Dendritic cell treated with granulocyte-macrophage colony-stimulating factor and Interleukin-4, amounts not matched to agents 40 ng/mL and 50 ng/mL, for 4 days (primary cell): ENCODE results near the gene GRIP2.

Experiments used
- H3K27ac Mint-ChIP-seq: one replicate; pipeline ENCODE4 v1.8.0; 2022; ENCODE audit warnings: mild to moderate bottlenecking, mixed read lengths
- H3K27me3 Mint-ChIP-seq: one replicate; pipeline ENCODE4 v1.8.0; 2022; ENCODE audit warnings: mild to moderate bottlenecking, mixed read lengths
- H3K36me3 Mint-ChIP-seq: one replicate; pipeline ENCODE4 v1.8.0; 2022; ENCODE audit warnings: low read depth, mixed read lengths
- H3K4me1 Mint-ChIP-seq: one replicate; pipeline ENCODE4 v1.8.0; 2022; ENCODE audit warnings: low read depth, mixed read lengths
- H3K4me3 Mint-ChIP-seq: one replicate; pipeline ENCODE4 v1.8.0; 2022; ENCODE audit warnings: mild to moderate bottlenecking, moderate library complexity, mixed read lengths
- H3K9me3 Mint-ChIP-seq: one replicate; pipeline ENCODE4 v1.8.0; 2022; ENCODE audit warnings: mixed read lengths
- intact Hi-C: fragments of 100-400 bp; cut with micrococcal nuclease; formaldehyde crosslinking; loops from one replicate; pipeline ENCODE4 v1.15.0; 2022

GRIP2 gene

DNA sequence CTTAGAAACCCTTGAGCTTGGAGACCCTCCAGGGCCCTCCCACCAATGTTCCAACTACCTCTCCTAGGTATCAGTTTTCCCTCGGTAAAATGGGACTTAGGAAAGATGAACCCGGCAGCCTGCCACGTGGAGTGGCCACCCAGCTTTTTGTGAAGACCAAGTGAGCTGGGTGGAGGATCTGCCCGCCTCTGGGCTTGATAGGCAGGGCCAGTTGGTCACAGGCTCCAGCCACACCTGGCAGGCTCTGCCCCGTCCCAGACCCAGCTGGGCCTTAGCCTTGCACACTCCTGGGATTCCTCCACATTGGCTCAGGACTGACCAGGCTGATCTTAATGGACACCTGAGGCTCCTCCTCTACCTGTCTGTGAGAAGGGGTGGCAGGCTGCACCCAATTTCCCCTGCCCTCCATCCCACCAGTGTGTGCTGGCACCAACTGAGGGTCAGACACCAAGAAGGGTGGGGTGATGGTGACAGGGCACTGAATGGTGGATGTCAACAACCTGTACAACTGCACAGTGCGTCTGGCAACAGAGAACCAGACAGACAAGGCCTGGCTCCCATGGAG lies 761 bp upstream of the GRIP2 start:
- no peaks in the 10 kb centered on the region for H3K4me1 Mint-ChIP-seq
- no peak overlapping the region for H3K27ac Mint-ChIP-seq
- no peaks in the 10 kb centered on the region for H3K36me3 Mint-ChIP-seq
- intact Hi-C loops = no loop called here
- no peaks in the 10 kb centered on the region for H3K27me3 Mint-ChIP-seq
- H3K4me3 Mint-ChIP-seq = no peak overlapping the region
- H3K9me3 Mint-ChIP-seq = no peaks in the 10 kb centered on the region

- no peak overlapping the region for H3K27ac Mint-ChIP-seq
- H3K27me3 Mint-ChIP-seq = peaks cover 1% of the 10 kb centered on the region
- no peaks in the 10 kb centered on the region for H3K9me3 Mint-ChIP-seq
- H3K4me3 Mint-ChIP-seq = no peak overlapping the region
- H3K36me3 Mint-ChIP-seq = no peaks in the 10 kb centered on the region
- no peaks in the 10 kb centered on the region for H3K4me1 Mint-ChIP-seq
- intact Hi-C loops = no loop called here
These were observed 779 bp downstream of the GRIP2 start for GRCh38 chr3:14539384-14539741.

- no peaks in the 10 kb centered on the region for H3K9me3 Mint-ChIP-seq
- H3K36me3 Mint-ChIP-seq = no peaks in the 10 kb centered on the region
- H3K27ac Mint-ChIP-seq = no peak overlapping the region
- peaks cover 5% of the 10 kb centered on the region for H3K27me3 Mint-ChIP-seq
- intact Hi-C loops = no loop called here
- H3K4me3 Mint-ChIP-seq = no peak overlapping the region
- H3K4me1 Mint-ChIP-seq = no peaks in the 10 kb centered on the region
These were observed 1.6 kb downstream of the GRIP2 start for GRCh38 chr3:14538451-14539088.

DNA sequence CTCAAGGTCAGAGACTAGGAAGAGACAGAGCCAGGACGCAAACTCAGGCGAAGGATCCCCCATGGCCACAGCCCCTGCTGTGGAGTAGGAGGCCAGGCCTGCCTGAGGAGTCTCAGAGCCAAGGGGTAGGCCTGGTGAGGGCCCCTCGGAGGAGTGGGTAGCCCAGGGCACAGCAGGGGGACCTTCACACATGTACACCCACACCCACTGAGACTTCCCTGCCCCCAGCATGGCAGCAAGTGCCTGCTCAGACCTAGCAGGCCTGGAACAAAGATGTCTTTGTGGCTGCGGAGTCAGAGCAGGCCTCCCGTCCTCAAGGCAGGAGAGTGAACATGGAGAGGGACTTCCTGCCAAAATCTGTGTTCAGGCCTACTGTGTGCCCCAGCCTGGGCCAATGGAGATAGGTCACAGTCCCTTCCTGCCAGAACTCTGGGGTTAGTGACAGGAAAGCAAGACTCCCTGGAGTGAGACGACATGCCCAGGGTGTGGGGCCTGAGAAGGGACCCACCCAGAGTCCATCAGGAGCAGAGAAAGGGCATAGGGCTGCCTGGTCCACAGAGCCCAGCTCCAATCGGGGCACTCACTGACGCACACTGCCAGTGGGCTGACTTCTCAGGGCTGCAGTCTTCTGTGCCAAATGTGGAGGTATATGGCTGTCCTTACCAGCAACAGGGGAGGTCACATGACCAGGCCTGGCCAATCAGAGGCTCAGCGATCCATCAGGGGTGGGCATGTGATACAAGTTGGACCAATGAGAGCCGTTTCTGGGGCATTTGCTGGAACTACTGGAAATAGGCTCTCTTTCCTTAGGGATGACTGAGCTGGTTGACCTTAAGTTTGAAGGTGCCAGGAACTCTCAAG lies 2.3 kb downstream of the GRIP2 start:
- no peaks in the 10 kb centered on the region for H3K9me3 Mint-ChIP-seq
- H3K27ac Mint-ChIP-seq = no peak overlapping the region
- H3K4me1 Mint-ChIP-seq = no peaks in the 10 kb centered on the region
- no peaks in the 10 kb centered on the region for H3K36me3 Mint-ChIP-seq
- H3K27me3 Mint-ChIP-seq = peaks cover 9% of the 10 kb centered on the region
- intact Hi-C loops = no loop called here
- H3K4me3 Mint-ChIP-seq = no peak overlapping the region

- no peak overlapping the region for H3K4me3 Mint-ChIP-seq
- intact Hi-C loops = no loop called here
- no peaks in the 10 kb centered on the region for H3K4me1 Mint-ChIP-seq
- H3K27me3 Mint-ChIP-seq = peaks cover 10% of the 10 kb centered on the region
- H3K9me3 Mint-ChIP-seq = no peaks in the 10 kb centered on the region
- H3K27ac Mint-ChIP-seq = no peak overlapping the region
- H3K36me3 Mint-ChIP-seq = no peaks in the 10 kb centered on the region
These were observed 3.1 kb downstream of the GRIP2 start for GRCh38 chr3:14536837-14537589.

DNA sequence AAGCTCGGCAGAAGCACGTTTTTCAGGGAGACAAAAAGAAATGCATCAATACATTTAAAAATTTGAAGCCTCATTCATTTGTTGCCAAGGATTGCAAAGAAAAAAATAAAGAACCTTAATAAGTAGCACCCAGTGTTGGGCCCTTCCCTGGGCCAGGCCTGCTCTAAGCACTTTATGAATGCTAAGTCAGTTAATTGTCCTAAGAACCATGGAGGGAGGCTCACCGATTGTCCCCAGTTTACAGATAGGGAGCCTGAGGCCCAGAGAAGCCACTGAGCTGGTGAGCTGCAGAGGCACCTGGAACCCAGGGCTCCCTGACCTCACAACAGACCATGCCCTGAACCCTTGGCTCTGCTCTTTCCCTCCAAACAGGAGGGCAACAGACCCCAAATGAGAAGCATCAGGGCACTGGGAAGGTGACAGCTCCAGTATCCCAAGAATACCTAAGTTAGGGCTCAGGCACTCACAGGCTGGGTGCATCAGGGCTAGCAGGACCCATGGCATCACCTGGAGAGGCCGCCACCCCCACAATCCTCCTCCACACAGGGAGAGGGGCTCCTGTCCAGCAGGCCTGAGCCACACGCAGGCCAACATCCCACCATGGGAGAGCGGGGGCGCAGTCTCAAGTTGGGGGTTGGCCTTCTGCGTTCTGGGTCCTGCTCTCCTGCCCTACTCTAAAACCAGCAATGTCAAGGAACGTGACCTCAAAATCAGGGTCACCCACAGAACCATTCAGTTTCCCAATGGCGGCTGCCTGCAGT lies 3.9 kb downstream of the GRIP2 start:
- Mint-ChIP-seq H3K36me3 (no peaks in the 10 kb centered on the region), H3K27me3 (peaks cover 16% of the 10 kb centered on the region), H3K27ac (no peak overlapping the region), H3K4me3 (no peak overlapping the region), H3K4me1 (no peaks in the 10 kb centered on the region), H3K9me3 (no peaks in the 10 kb centered on the region)
- intact Hi-C loops = no loop called here

DNA sequence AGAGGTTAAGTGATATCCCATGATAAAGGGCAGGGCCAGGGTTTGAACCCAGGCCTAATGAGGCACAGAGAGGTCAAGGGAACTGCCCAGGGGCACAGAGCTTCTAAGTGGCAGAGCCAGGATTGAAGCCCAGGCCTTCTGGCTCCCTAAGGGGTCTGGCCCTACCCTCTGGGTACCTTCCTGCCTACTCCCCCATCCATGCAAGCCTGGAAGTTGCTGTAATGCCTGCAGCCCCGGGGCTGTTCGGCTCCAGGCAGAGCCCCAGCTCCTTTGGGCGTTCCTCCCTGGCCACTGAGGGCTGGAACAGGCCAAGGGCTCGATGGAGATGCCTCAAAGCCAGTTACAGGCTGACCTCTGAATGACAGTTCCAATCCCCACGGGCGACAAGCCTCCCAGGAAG lies 4.5 kb downstream of the GRIP2 start:
- intact Hi-C loops = no loop called here

DNA sequence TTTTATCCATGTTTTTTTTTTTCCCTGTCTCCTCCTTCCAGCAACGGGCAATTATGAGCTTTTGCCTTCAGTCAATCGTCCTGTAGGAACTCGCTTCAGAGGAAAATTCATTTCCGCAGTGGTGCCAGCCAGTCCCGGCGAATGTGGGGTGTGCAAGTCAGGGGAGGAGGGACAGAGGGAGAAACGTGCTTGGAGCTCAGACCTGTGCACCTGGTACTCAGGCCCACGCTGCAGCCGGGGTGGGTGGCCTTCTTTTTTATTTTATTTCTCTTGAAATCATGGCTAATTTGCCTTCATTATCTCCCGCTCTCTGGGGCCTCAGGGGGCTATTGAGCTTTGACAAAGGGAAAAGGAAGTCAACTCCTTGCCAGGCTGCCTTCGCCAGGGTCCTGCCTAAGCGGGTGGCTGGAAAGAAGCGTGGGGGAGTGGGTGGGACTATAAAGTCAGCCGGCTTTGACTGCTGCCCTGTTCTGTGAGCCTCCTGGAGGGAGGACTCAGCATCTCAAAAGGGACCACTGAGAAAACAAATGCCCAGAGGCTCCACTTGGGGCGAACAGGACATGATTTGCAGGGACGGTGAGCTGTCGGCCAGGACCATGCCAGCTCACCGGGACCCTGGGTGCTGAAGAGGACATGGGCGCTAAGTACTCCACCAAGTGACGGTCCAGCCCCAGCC lies 5.5 kb downstream of the GRIP2 start:
- Mint-ChIP-seq H3K9me3 (no peaks in the 10 kb centered on the region), H3K4me3 (no peak overlapping the region), H3K4me1 (no peaks in the 10 kb centered on the region), H3K27me3 (peaks cover 21% of the 10 kb centered on the region), H3K27ac (no peak overlapping the region), H3K36me3 (no peaks in the 10 kb centered on the region)
- intact Hi-C loops = no loop called here

More for the DNA sequence above, 4.5 kb downstream of the GRIP2 start:
- H3K27ac Mint-ChIP-seq = no peak overlapping the region
- no peaks in the 10 kb centered on the region for H3K9me3 Mint-ChIP-seq
- H3K36me3 Mint-ChIP-seq = no peaks in the 10 kb centered on the region
- no peak overlapping the region for H3K4me3 Mint-ChIP-seq
- no peaks in the 10 kb centered on the region for H3K4me1 Mint-ChIP-seq
- peaks cover 18% of the 10 kb centered on the region for H3K27me3 Mint-ChIP-seq

- H3K27ac Mint-ChIP-seq = no peak overlapping the region
- intact Hi-C loops = no loop called here
- H3K9me3 Mint-ChIP-seq = no peaks in the 10 kb centered on the region
- no peak overlapping the region for H3K4me3 Mint-ChIP-seq
- no peaks in the 10 kb centered on the region for H3K36me3 Mint-ChIP-seq
- no peaks in the 10 kb centered on the region for H3K4me1 Mint-ChIP-seq
- peaks cover 25% of the 10 kb centered on the region for H3K27me3 Mint-ChIP-seq
These were observed 6.6 kb downstream of the GRIP2 start for GRCh38 chr3:14533457-14533958.

DNA sequence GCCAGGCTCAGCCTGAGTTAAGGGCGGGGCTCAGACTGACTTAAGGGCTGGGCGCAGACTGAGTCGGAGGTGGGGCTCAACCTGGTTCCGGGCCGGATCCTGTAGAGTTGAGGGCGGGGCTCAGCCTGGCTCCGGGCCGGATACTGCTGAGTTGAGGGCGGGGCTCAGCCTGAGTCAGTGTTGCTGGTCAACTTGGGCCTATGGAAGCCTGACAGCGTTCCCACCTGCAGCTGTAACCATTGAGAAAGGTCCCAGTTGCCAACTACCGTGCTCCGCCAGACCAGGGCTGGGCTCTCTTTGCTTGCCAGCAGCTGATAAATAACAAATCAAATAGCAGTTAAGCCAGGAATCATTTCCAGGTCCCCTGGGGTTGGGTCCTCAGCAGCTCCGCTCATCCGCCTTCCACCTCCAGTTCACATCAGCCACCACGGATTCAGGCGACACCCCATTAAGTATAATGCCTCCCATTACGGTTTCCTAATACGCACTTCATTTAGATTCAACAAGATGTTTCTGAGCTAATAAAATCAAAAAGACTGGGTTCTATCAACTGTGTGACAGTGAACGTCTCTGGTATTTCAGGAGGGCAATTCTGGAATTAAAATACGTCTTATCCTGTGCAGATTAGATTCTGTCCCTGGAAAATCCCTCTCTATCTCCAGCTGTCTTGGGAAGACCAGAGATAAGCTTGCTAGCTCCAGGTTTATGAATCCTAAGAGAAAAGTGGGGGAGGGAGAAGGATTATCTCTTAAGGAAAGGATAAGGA lies 7.3 kb downstream of the GRIP2 start:
- Mint-ChIP-seq H3K4me1 (no peaks in the 10 kb centered on the region), H3K27ac (no peak overlapping the region), H3K27me3 (peaks cover 26% of the 10 kb centered on the region), H3K4me3 (no peak overlapping the region), H3K9me3 (no peaks in the 10 kb centered on the region), H3K36me3 (no peaks in the 10 kb centered on the region)
- intact Hi-C loops = no loop called here

DNA sequence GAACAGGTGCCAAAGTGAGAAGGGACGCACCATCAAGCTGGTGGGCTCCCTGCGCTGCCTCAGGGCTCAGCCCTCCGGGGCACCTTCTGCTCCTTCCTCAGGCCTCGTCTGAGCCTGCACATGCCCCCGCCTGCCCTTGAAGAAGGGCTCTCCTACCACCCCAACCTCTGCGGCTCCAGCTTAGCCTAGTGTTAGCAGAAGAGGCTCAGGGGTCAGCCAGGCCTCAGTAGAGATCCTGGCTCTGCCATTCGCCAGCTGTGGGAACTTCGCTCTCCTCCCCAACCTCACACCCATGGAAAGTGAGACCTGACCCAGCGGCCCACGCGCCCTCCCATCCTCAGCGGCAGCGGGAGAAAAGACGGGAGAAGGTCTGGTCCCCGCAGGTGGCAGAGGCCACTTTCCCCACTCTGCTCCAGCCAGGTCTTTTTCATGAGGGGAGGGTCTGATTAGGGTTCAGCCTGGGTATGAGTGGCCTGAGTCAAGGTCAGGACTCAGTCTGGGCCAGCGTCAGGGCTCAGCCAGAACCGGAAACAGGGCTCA lies 8.2 kb downstream of the GRIP2 start:
- H3K27ac Mint-ChIP-seq = no peak overlapping the region
- H3K27me3 Mint-ChIP-seq = peaks cover 27% of the 10 kb centered on the region
- H3K9me3 Mint-ChIP-seq = no peaks in the 10 kb centered on the region
- no peaks in the 10 kb centered on the region for H3K36me3 Mint-ChIP-seq
- H3K4me1 Mint-ChIP-seq = no peaks in the 10 kb centered on the region
- no peak overlapping the region for H3K4me3 Mint-ChIP-seq
- intact Hi-C loops = no loop called here

- intact Hi-C loops = no loop called here
These were observed 12.1 kb downstream of the GRIP2 start for GRCh38 chr3:14528081-14528480.

More at GRCh38 chr3:14528081-14528480, 12.1 kb downstream of the GRIP2 start:
- Mint-ChIP-seq H3K4me3 (no peak overlapping the region), H3K27me3 (peaks cover 17% of the 10 kb centered on the region), H3K27ac (no peak overlapping the region), H3K36me3 (no peaks in the 10 kb centered on the region), H3K4me1 (no peaks in the 10 kb centered on the region), H3K9me3 (no peaks in the 10 kb centered on the region)
